M059J (cell line): ENCODE measurements around the gene COL4A2. TPM values are rescaled to one million over a fixed set of nuclear protein-coding genes. Genes with fewer than 3 reads are reported as not detected.
A peak's percentile ranks its signal among the peaks of the same experiment; 100 is the strongest.

Experiments used
- DNase-seq: peaks from one replicate; pipeline ENCODE4 v3.0.0-alpha.2; 2012; ENCODE audit warnings: low read depth
- total RNA-seq: library from RNA; depleted of rRNA; stranded (reverse); fragments of >200 nt; shearing (Covaris generic); gene quantifications from 2 replicates; pipeline ENCODE4 v1.2.3, GENCODE V29; 2014

Gene COL4A2
- total RNA-seq, 1 experiment from 2014 or later, result 205 TPM

DNA sequence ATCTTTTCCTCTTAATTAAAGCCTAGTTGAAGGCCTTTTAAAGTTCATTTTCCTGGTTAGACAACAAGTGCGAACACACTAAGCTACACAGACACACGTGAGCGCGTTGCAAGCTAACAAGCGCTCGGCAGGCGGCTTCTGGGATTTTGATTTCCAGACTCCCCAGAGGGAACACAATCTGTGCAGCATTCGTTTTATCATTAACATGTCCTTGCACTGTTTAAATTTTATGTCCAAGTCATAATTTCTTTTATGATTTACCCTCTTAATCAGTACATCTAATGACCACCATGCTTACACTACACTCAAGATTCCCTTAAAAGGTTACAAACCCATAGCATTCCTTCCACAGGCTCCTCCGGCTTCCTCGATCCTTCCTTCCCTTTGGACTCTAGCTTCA lies 16.9 kb upstream of the COL4A2 start:
- DNase-seq, result no peak

DNA sequence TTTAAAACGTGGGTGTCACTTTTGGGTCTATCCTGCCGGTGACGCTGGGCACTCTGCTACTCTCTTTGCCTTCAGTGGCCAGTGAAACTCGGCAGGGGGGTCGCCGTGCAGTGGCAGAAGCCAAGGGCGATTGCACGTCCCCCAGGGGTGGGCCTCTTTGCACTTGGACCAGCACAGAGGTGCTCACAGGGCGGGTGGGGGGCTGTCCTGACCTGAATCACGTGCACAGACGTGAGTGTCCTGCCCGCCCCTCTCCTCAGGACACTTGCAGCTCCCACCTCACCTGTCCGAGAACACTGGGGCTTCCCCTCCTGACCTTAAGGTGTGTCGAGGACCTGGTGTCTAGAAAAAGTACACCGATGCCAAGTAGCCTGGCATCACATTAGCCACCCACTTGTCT lies 16.3 kb upstream of the COL4A2 start:
- no peak for DNase-seq

GRCh38 chr13:110291286-110291685 lies 15.8 kb upstream of the COL4A2 start:
- DNase-seq, result no peak

- DNase-seq, result no peak
Measured at GRCh38 chr13:110293037-110293436, 14.0 kb upstream of the COL4A2 start.

GRCh38 chr13:110293649-110294048 lies 13.4 kb upstream of the COL4A2 start:
- DNase-seq, result no peak

- DNase-seq, result no peak
Measured at GRCh38 chr13:110294146-110294545, 12.9 kb upstream of the COL4A2 start.

DNA sequence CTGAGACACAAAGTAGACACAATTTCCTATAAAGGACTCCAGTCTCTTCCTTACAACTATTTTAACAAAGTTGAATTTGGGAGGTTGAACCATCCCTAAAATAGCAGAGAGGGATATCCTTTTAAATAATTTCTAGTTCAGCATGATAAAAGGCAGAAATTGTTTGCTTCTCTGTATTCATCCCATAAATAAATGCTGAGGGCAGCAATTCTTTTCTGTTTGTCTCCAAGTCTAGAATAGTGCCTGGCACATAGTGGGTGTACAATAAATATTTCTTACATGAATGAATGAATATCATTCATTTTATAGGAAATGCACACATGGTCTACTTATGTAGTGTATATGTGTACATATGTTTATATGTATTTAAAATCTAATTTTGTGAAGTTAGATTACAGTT lies 12.5 kb upstream of the COL4A2 start:
- DNase-seq, result no peak

DNA sequence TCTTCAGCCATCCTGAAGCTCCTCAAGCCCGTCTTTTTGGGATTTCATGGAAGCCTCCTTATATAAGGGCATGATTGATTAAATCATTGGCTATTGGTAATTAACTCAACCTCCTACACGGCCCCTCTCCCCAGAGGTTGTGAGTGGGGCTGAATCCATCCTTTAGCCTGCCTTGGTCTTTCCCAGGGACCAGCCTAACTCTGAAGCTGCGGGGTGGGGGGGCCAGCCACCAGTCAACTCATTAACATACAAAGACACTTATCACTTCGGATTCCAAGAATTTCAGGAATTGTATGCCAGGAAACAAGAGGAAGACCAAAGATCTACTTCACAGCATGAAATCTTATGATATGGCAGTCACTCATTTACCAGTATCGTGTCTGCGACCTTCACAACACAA lies 10.1 kb upstream of the COL4A2 start:
- DNase-seq, result no peak

- DNase-seq, result no peak
Measured at GRCh38 chr13:110297766-110298504, 9.1 kb upstream of the COL4A2 start.

GRCh38 chr13:110298505-110299282 lies 8.4 kb upstream of the COL4A2 start:
- DNase-seq, result no peak

- no peak for DNase-seq
Measured at GRCh38 chr13:110299283-110299840, 7.7 kb upstream of the COL4A2 start.

- no peak for DNase-seq
Measured at GRCh38 chr13:110300090-110300815, 6.8 kb upstream of the COL4A2 start.

DNA sequence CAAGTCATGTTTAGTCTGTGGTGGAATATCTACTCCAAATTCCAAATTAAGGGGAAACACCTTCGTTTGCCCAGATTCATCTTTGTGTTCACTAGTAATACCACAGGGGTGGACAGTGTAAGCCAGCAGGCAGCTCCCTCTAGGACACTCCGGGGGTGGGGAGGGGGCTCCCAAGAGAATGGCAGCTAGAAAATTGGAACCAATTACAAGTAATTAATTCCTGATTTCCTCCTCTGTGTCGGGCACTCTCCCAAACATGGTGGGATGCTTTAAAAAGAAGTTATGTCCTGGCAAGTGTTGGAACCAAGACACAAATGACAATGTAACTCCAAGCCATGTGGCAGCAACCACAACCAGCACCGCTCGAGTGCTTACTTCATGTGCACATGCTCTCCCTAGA lies 6.0 kb upstream of the COL4A2 start:
- no peak for DNase-seq

DNA sequence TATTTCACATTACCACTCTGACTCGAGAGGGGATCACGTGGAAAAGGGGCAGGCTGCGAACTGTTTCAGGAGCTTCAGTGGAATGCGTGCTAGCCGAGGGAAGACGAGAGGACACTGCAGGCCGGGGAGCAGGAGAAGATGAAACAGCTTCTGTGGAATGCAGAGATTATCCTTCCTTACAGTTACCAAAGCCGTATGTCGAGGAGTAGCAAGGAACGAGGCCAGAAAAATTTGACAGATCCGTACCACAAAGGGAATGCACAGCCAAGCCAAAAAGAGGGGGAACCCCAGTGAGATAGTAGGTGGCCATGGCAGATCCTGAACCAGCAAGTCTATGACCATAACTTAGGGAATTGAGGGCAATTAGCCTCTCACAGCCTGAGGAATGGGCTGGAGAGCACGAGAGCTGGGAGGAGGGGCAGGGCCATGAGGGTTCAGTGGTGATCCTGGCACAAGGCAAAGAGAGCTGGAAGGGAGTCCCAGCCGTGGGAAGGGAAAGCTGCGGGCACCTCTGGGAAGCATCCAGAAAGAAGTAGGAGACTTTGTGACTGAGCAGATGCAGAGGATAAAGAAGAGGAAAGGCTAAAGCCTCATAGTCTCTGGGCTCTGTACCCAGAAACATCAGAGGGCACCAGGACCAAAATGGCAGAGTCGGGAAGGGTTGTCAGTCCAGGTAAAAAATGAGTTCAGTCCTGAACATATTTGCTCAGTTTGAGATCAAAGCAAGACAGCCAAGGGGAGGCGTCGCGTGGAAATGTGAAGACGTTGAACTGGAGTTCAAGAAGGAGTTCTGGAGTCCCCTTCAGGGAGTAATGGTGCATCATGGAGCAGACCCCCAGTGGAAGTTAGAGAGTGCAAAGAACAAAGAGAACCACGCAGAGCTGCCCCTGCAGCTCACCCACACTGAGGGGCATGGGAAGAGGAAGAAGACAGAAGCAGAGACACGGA lies 5.2 kb upstream of the COL4A2 start:
- no peak for DNase-seq

DNA sequence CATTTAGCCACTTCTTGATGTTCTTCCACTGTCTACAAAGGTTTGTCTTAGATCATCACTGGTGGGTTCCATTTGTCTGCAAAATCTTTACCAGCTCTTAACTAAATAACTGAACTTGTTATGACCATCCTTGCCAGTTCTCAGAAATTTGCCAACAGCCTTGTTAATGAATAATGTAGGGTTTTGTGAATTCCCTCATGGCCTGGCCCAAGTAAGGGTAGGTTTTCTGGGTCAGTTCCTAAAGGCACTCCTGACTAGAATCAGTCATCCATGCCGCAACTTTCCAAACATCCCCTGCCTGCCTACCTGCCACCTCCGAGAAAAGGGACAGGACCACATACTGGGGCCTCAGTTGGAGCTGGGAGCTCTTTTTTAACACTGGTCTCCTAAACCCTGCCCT lies 4.1 kb upstream of the COL4A2 start:
- DNase-seq, result no peak

GRCh38 chr13:110303644-110304043 lies 3.4 kb upstream of the COL4A2 start:
- DNase-seq, result no peak

- peak; percentile 44 for DNase-seq
Measured at GRCh38 chr13:110304256-110304655, 2.8 kb upstream of the COL4A2 start.

- no peak for DNase-seq
Measured at GRCh38 chr13:110305001-110305400, 2.1 kb upstream of the COL4A2 start.

GRCh38 chr13:110305544-110305943 lies 1.5 kb upstream of the COL4A2 start:
- DNase-seq, result no peak

GRCh38 chr13:110305949-110306339 lies 1.1 kb upstream of the COL4A2 start:
- DNase-seq, result peak; percentile 46

- peak; percentile 36 for DNase-seq
Measured at GRCh38 chr13:110306340-110306959, 634 bp upstream of the COL4A2 start.
